Uterus (tissue), 2 donors: Measurements from ENCODE around the gene OR14J1.

Source experiments
- POLR2A ChIP-seq, 2 donors: fragments of 450-650 bp; IDR thresholded peaks; one replicate each; pipeline ENCODE4 v1.6.1; 2016; ENCODE audit warnings: antibody characterized with exemption in 2 of 2, mild to moderate bottlenecking in 1 of 2, moderate library complexity in 1 of 2
- TF ChIP-seq, protein P1 (sequence below), 4 experiments: fragments of 200-600 bp in 2 of 4; fragments of 450-650 bp in 2 of 4; sonication (generic) in 2 of 4; IDR thresholded peaks; one replicate each; pipeline ENCODE4 v1.5.1; 2016 to 2019; ENCODE audit warnings: antibody characterized with exemption in 4 of 4, mild to moderate bottlenecking in 2 of 4, moderate library complexity in 1 of 4

DNA sequence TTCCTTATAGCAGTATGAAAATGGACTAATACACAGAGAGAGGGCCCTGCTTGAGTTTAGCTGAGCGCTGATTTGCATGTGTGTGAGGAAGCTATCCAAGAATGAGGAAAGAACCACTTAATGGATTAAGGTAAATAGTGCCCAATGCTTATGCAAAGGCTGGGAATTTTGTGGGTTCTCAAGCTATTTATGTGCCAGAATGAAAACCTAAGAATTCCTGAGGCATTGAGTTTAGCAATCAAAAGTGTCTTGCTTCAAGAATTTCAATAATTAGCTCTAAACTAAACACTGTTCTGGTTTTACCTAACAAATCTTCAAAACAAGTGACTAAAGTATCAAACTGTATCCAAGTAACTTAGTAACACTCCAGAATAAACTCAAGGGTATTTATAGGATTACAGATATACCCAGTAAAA lies 7.0 kb upstream of the OR14J1 start:
- TF ChIP-seq, protein P1, sequence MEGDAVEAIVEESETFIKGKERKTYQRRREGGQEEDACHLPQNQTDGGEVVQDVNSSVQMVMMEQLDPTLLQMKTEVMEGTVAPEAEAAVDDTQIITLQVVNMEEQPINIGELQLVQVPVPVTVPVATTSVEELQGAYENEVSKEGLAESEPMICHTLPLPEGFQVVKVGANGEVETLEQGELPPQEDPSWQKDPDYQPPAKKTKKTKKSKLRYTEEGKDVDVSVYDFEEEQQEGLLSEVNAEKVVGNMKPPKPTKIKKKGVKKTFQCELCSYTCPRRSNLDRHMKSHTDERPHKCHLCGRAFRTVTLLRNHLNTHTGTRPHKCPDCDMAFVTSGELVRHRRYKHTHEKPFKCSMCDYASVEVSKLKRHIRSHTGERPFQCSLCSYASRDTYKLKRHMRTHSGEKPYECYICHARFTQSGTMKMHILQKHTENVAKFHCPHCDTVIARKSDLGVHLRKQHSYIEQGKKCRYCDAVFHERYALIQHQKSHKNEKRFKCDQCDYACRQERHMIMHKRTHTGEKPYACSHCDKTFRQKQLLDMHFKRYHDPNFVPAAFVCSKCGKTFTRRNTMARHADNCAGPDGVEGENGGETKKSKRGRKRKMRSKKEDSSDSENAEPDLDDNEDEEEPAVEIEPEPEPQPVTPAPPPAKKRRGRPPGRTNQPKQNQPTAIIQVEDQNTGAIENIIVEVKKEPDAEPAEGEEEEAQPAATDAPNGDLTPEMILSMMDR (IDR thresholded peaks at IDR 0.05) = no peak
- no peak for TF ChIP-seq POLR2A (IDR thresholded peaks at IDR 0.05)
